Lung (tissue), 12 donors: Measurements from ENCODE around the gene ING5. TPM values are rescaled to one million over a fixed set of nuclear protein-coding genes. Genes with fewer than 3 reads are reported as not detected.

Experiments
- ATAC-seq: fragments of 200-7000 bp; cut with Tn5 transposase; one replicate; pipeline ENCODE4 v1.9.1; 2020; ENCODE audit warnings: moderate number of reproducible peaks; ENCODE audit not compliant: insufficient read depth, low FRiP score
- DNase-seq, 3 donors: peaks; one replicate each; pipeline ENCODE4 v3.0.0-alpha.2; 2013 to 2017
- H3K27ac ChIP-seq, 2 donors: one replicate each; pipeline ENCODE4 v1.5.1; 2013; ENCODE audit warnings: mild to moderate bottlenecking in 2 of 2, moderate library complexity in 2 of 2, control low read depth in 1 of 2, inconsistent platforms in 1 of 2, low read depth in 1 of 2, low read length in 1 of 2
- H3K27me3 ChIP-seq, 3 donors: one replicate each; pipeline ENCODE4 v1.5.1; 2013; ENCODE audit warnings: low read length in 2 of 3; ENCODE audit not compliant: control insufficient read depth in 3 of 3, insufficient read depth in 3 of 3
- H3K36me3 ChIP-seq, 4 donors: one replicate each; pipeline ENCODE4 v1.5.1; 2013; ENCODE audit warnings: low read length in 4 of 4, mild to moderate bottlenecking in 1 of 4, moderate library complexity in 1 of 4; ENCODE audit not compliant: control insufficient read depth in 4 of 4, insufficient read depth in 4 of 4
- H3K4me1 ChIP-seq, 5 donors: one replicate each; pipeline ENCODE4 v1.5.1; 2013; ENCODE audit warnings: low read length in 5 of 5, mild to moderate bottlenecking in 2 of 5, moderate library complexity in 1 of 5; ENCODE audit not compliant: control insufficient read depth in 5 of 5, insufficient read depth in 5 of 5
- H3K4me3 ChIP-seq: one replicate; pipeline ENCODE4 v1.5.1; 2013; ENCODE audit warnings: mild to moderate bottlenecking, control low read depth, moderate library complexity
- H3K9ac ChIP-seq, 2 donors: one replicate each; pipeline ENCODE4 v1.5.1; 2013; ENCODE audit warnings: low read length in 2 of 2, control low read depth in 1 of 2; ENCODE audit not compliant: insufficient read depth in 1 of 2
- H3K9me3 ChIP-seq, 4 donors: one replicate each; pipeline ENCODE4 v1.5.1; 2013; ENCODE audit warnings: low read length in 3 of 4, mild to moderate bottlenecking in 1 of 4, moderate library complexity in 1 of 4; ENCODE audit not compliant: control insufficient read depth in 4 of 4, insufficient read depth in 3 of 4
- CTCF ChIP-seq: IDR thresholded peaks from 2 replicates; pipeline ENCODE4 v1.5.1; 2012; ENCODE audit warnings: mild to moderate bottlenecking; ENCODE audit errors: control extremely low read depth, extremely low read depth
- WGBS, 2 donors: extraction: QIAGEN DNeasy Blood & Tissue Kit; methylation state at CpG; one replicate each; pipeline ENCODE4 v1.1.7; 2013; 5-methylcytosine and 5-hydroxymethylcytosine counted together
- polyA plus RNA-seq, 2 donors: library from polyadenylated mRNA; stranded (reverse); fragments of 200-250 nt; gene quantifications; one replicate each; pipeline ENCODE4 v1.2.1, GENCODE V29; 2013
- total RNA-seq, 2 donors: library from RNA; depleted of rRNA in 1 of 2; stranded (reverse); fragments of >200 nt in 1 of 2; gene quantifications; one replicate each; pipeline ENCODE4 v1.2.1, GENCODE V29; 2014 to 2021
- donor health status: control.
- donor health status: control.
- donor health status: Bipolar disorder and iron deficiency.
- donor health status: healthy.
- donor health status: DM: yes; HTN: yes; CAD: no.

The ING5 gene
- total and polyA plus RNA-seq, 4 donors = 19.2 to 46.8 (median 31.1) TPM

GRCh38 chr2:241653210-241653750 lies 48.6 kb upstream of the ING5 start:
- H3K36me3 ChIP-seq = peaks cover 14 to 46% (median 26%) of the 10 kb centered on the region in 4 donors
- DNase-seq (no peak), ATAC-seq (no peak)
- no peak for TF ChIP-seq CTCF
- no peak overlapping the region for H3K4me3 ChIP-seq
- H3K4me1 ChIP-seq = peaks cover 0 to 2% (median 0%) of the 10 kb centered on the region in 5 donors
- H3K9ac ChIP-seq = no peak overlapping the region
- H3K27ac ChIP-seq = no peak overlapping the region
- 97 to 99% methylated on average over 13 of the region's 13 CpGs for WGBS, 2 donors
- no peaks in the 10 kb centered on the region for H3K9me3 ChIP-seq
- no peaks in the 10 kb centered on the region for H3K27me3 ChIP-seq

- ATAC-seq = no peak
- DNase-seq = no peak
- Histone ChIP-seq H3K27ac (no peak overlapping the region), H3K27me3 (no peaks in the 10 kb centered on the region), H3K9me3 (no peaks in the 10 kb centered on the region), H3K4me1 (no peaks in the 10 kb centered on the region), H3K4me3 (no peak overlapping the region), H3K9ac (no peak overlapping the region), H3K36me3 (peaks cover 14 to 56% (median 31%) of the 10 kb centered on the region in 4 donors)
- whole genome bisulfite sequencing, 2 donors = 90 to 95% methylated on average over 12 of the region's 12 CpGs
- TF ChIP-seq CTCF = no peak
These were observed 47.3 kb upstream of the ING5 start for GRCh38 chr2:241654551-241654950.

GRCh38 chr2:241655516-241656189 lies 46.2 kb upstream of the ING5 start:
- no peaks in the 10 kb centered on the region for H3K9me3 ChIP-seq
- H3K4me1 ChIP-seq = no peaks in the 10 kb centered on the region
- peaks cover 14 to 60% (median 35%) of the 10 kb centered on the region in 4 donors for H3K36me3 ChIP-seq
- no peak for TF ChIP-seq CTCF
- DNase-seq (no peak), ATAC-seq (no peak)
- H3K27ac ChIP-seq = no peak overlapping the region
- whole genome bisulfite sequencing, 2 donors = 95% methylated on average over 17 of the region's 17 CpGs
- H3K4me3 ChIP-seq = no peak overlapping the region
- no peaks in the 10 kb centered on the region for H3K27me3 ChIP-seq
- H3K9ac ChIP-seq = no peak overlapping the region
